Activated naive CD4-positive, alpha-beta T cell treated with anti-CD3 and anti-CD28 coated beads, Interleukin-2, amount 10 ng/mL, durations not matched to agents 7 days and 5 days (primary cell): Measurements from ENCODE around the gene IQCH.

Source experiments
- CTCF ChIA-PET: fragments of 350-600 bp; sonication (Branson Sonifier 250); formaldehyde crosslinking; loops from one replicate; lab custom pipeline; 2021; ENCODE audit warnings: antibody characterized with exemption; lab: Charles Lee
- DNase-seq: peaks from one replicate; pipeline ENCODE4 v3.0.0-alpha.2; 2020
- H3K27ac Mint-ChIP-seq: one replicate; pipeline ENCODE4 v1.8.0; 2021; ENCODE audit warnings: mild to moderate bottlenecking, moderate library complexity, mixed read lengths
- H3K27me3 Mint-ChIP-seq: one replicate; pipeline ENCODE4 v1.8.0; 2021; ENCODE audit warnings: mild to moderate bottlenecking, mixed read lengths
- H3K36me3 Mint-ChIP-seq: one replicate; pipeline ENCODE4 v1.8.0; 2021; ENCODE audit warnings: mixed read lengths
- H3K4me1 Mint-ChIP-seq: one replicate; pipeline ENCODE4 v1.8.0; 2021; ENCODE audit warnings: mixed read lengths
- H3K4me3 Mint-ChIP-seq: one replicate; pipeline ENCODE4 v1.8.0; 2021; ENCODE audit warnings: mild to moderate bottlenecking, moderate library complexity, mixed read lengths
- H3K9me3 Mint-ChIP-seq: one replicate; pipeline ENCODE4 v1.8.0; 2021; ENCODE audit warnings: mixed read lengths

Gene IQCH

DNA sequence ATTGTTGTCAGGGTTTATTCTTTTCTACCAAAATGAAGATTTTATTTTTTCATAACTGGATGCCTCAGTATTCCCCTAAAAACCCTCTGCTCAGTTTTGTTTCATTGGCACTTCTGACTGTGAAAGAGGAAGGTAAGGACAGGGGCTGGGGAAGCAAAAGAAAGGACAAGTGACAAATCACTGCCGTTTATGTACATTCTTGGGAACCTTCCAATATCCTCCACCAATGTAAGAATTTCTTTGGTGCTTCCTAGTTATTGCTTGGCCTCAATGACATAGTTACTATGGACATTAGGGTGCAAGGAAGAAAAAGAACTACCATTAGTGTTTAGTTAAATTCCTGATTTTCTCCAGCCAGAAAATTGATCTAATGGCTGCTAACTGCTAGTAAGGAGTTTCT lies 135.4 kb downstream of the IQCH start:
- Mint-ChIP-seq H3K4me1 (no peaks in the 10 kb centered on the region), H3K9me3 (no peaks in the 10 kb centered on the region), H3K36me3 (no peaks in the 10 kb centered on the region), H3K27ac (no peak overlapping the region), H3K27me3 (peaks cover 12% of the 10 kb centered on the region), H3K4me3 (no peak overlapping the region)
- CTCF ChIA-PET, result no interaction called here
- DNase-seq, result no peak

DNA sequence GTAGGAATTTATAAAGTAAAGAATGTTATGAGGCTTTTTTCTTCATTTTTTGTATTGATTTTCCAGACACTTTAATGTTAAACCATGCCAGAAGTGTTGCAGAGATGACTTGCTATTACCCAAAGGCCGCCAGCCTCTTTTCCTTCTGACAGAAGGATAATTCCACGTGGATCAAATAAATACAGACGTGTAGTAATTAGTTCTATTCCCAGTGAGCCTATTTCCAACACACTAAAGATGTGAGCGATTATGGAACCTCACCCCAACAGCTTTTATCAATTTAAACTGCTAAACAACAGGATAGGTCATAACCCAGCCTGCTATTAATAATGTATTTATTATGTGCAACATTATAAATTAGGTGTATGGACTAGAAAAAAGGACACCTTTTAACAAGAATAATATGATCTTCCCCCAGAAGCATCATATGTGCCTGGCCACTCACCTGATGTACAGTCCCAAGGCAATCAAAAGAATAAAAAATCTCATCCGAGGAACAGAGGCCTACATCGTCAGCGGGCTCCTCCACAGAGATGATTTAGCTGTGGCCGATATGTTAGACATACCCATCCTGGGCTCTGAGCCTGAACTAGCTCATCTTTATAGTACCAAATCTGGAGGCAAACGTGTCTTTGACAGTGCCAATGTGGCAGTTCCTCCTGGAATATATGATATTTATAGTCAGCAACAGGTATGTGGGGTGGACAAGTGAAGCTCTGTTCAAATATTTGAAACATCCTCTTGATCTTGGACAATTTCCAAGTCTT lies 140.5 kb downstream of the IQCH start:
- H3K4me3 Mint-ChIP-seq, result no peak overlapping the region
- no peaks in the 10 kb centered on the region for H3K36me3 Mint-ChIP-seq
- peaks cover 23% of the 10 kb centered on the region for H3K27me3 Mint-ChIP-seq
- CTCF ChIA-PET, result no interaction called here
- DNase-seq, result no peak
- H3K27ac Mint-ChIP-seq, result no peak overlapping the region
- no peaks in the 10 kb centered on the region for H3K9me3 Mint-ChIP-seq
- no peaks in the 10 kb centered on the region for H3K4me1 Mint-ChIP-seq

DNA sequence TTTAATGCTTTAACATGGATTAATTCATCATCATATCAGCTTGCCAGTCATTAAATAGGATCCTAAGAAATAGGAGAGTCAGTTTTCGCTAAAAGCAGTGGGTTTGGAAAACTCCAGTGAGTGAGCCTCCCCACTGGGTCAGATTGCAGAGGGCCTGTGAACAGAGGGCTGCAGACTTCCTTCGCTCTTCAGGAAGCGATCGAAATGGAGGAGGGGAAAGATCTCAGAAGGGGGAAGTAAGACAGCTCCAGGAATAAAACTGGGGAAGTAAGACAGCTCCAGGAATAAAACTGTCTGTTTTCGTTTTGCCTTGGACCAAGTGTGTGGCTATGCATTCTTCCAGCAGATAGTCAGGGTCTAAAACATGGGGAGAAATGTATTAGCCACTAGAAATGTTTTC lies 141.5 kb downstream of the IQCH start:
- H3K27ac Mint-ChIP-seq, result no peak overlapping the region
- no peak overlapping the region for H3K4me3 Mint-ChIP-seq
- CTCF ChIA-PET, result interaction anchor here (1.0 kb wide), 1 partner anchor 14 kb away, joined by 3 read pairs; no protein-coding TSS in a partner anchor

DNA sequence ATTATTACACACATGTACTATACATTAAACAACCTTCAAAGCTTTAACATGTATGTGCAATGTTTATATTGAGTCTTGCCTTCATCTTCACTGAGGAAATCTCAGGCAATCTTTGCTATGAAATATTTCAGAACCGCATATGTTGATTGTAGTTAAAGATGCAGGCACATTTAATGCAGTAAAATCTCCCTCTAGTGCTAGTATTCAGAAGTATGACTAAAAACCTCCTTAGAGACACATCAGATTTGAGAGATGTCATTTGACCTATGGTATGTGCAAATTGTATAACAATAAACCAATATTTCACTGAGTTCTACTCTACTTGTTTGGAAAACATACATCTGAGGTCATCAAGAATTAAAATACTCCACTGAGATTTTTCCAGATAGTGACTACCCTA lies 142.6 kb downstream of the IQCH start:
- no peak for DNase-seq
- H3K27ac Mint-ChIP-seq, result no peak overlapping the region
- H3K9me3 Mint-ChIP-seq, result no peaks in the 10 kb centered on the region
- CTCF ChIA-PET, result interaction anchor here (1.0 kb wide), 1 partner anchor 13 kb away, joined by 3 read pairs; no protein-coding TSS in a partner anchor
- no peaks in the 10 kb centered on the region for H3K36me3 Mint-ChIP-seq
- no peak overlapping the region for H3K4me3 Mint-ChIP-seq
- no peaks in the 10 kb centered on the region for H3K4me1 Mint-ChIP-seq
- H3K27me3 Mint-ChIP-seq, result peaks cover 18% of the 10 kb centered on the region

More for the DNA sequence above, 141.5 kb downstream of the IQCH start:
- no peak for DNase-seq
- H3K4me1 Mint-ChIP-seq, result no peaks in the 10 kb centered on the region
- peaks cover 20% of the 10 kb centered on the region for H3K27me3 Mint-ChIP-seq
- H3K9me3 Mint-ChIP-seq, result no peaks in the 10 kb centered on the region
- no peaks in the 10 kb centered on the region for H3K36me3 Mint-ChIP-seq

DNA sequence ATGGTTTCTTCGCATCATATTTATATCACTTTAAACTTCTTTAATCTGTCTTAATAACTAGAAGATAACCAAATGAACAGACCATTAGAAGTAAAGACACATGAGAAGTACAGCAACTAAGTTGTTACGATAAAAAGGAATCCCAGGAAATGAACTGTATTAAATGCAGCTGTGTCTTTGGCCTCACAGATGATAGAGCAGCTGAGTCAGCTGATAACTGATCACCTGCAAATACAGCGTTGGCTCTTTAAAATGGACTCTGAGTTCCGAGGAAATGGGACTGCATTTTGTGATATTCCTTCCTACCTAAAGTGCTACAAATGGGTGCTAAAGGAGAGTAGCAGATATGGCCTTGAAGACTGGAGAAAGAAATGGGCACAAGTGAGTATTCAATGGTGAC lies 145.3 kb downstream of the IQCH start:
- Mint-ChIP-seq H3K27ac (no peak overlapping the region), H3K4me1 (no peaks in the 10 kb centered on the region), H3K27me3 (peaks cover 12% of the 10 kb centered on the region), H3K4me3 (no peak overlapping the region), H3K9me3 (no peaks in the 10 kb centered on the region), H3K36me3 (no peaks in the 10 kb centered on the region)
- no peak for DNase-seq
- CTCF ChIA-PET, result no interaction called here

DNA sequence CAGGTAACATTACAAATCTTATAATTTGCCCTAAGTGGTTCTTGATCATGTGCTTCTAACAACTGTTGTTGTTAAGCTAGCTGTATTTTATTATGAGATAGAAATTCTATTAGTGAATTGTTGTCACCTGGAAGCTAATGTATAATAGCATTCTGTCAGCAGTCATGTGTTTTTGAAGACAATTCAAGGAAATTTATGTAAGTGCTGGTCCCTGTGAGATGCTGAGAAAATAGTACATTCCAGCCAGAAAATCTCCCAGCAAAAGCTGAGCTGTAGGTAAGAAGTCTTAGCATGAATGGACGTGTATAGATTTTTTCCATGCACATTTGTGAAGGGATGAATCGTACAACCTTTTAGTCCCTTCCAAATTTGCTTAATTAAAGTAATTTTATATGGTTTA lies 146.3 kb downstream of the IQCH start:
- Mint-ChIP-seq H3K4me3 (no peak overlapping the region), H3K4me1 (no peaks in the 10 kb centered on the region), H3K9me3 (no peaks in the 10 kb centered on the region), H3K27ac (no peak overlapping the region), H3K36me3 (no peaks in the 10 kb centered on the region), H3K27me3 (peaks cover 15% of the 10 kb centered on the region)
- CTCF ChIA-PET, result no interaction called here
- no peak for DNase-seq

DNA sequence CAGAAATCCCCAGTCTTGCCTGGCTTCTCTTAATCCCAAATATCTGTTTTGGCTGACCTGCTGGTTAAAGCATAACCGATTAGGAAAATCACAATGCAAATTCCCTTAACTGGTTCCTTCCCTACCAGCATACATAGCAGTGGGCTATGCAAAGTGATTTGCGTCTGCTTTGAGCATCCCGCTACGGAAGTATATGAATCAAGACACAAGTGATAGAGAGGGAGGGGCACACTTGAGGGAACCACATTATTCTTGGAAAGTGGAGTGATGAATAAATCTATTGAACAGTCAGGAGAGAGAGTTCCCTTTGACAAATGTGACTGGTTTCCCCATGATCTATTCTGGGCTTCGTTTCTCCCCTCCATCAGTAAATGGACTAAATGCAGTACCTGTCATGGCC lies 146.8 kb downstream of the IQCH start:
- Mint-ChIP-seq H3K4me3 (no peak overlapping the region), H3K27ac (no peak overlapping the region), H3K4me1 (no peaks in the 10 kb centered on the region), H3K27me3 (peaks cover 11% of the 10 kb centered on the region), H3K36me3 (no peaks in the 10 kb centered on the region), H3K9me3 (no peaks in the 10 kb centered on the region)
- CTCF ChIA-PET, result no interaction called here
- DNase-seq, result no peak

DNA sequence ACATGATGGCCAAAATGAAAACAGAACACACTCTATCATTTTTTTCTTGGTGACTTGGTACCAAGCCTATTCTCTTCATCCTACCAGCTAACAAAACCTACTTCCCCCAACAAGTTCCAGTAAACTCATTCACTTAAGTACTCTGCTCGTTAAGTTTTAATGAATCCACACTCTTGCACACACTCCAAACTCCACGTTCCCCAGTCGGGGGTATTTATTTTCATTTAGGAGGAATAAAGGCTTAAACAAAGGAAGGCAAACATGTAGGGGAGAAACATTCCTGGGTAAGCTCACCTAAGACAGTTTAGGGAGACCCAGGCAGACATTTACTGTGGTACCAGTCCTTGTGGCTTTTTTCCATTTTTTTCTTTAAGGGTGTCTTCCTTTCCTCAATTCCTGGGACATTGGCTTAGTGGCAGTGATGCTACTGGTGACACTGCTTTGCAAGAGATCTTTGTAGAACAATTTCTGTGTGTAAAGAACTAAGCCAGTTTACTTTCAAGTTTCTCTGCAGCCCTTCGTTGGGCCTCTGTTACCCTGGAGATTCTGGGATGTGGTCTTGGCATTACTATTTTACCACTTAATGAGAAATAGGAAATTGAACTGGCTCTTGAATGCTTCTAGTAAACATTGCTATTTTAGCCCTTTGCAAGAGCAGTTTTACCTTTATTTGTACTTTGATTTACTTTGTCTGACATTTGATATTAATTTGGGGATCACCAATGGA lies 149.0 kb downstream of the IQCH start:
- peaks cover 8% of the 10 kb centered on the region for H3K27me3 Mint-ChIP-seq
- no peaks in the 10 kb centered on the region for H3K36me3 Mint-ChIP-seq
- H3K4me3 Mint-ChIP-seq, result no peak overlapping the region
- CTCF ChIA-PET, result no interaction called here
- no peak for DNase-seq
- H3K27ac Mint-ChIP-seq, result no peak overlapping the region
- H3K9me3 Mint-ChIP-seq, result no peaks in the 10 kb centered on the region
- H3K4me1 Mint-ChIP-seq, result no peaks in the 10 kb centered on the region

DNA sequence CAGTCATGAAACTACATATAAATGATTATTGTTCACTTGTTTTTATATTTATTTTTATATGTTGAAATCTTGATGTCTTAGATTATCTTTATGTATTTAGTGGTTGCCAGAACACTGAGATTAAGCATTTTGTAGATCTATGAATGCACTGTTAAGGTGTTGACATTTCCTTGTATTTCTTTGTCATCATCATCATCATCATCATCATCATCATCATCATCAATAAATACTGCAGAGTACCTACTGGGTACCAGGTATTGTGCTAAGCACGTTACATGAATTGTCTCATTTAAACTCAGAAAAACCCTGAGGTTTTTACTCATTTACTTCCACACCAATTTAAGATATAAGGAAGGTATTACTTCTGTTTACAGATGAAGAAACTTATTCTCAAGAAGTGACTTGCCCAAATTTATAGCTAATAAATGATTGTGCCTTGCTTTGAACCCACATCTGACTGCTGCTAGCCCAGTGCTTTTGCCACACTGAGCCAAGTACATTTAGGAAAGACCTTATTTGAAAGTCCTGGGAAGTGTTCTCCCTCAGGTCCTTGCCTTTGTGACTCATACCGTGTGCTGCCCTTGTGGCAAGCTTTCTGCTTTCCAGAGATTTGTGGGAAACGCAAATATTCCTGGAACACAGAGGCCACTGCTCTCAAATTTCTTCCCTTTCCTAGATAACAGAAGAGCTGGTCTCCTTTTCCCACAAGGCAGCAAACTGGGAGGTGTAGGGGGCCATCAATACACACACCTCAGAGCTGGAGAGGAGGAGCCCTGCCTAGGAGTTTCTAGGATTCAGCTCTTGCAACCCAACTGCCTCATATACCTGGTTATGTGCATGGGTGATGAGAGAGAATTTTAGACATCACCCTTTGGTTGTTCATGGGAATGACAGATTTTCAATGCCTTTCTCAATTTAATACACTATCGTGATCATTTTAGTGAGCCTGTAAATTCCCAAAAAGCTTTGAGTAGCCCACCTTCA lies 150.9 kb downstream of the IQCH start:
- H3K27me3 Mint-ChIP-seq, result peaks cover 4% of the 10 kb centered on the region
- H3K27ac Mint-ChIP-seq, result no peak overlapping the region
- no peak for DNase-seq
- no peak overlapping the region for H3K4me3 Mint-ChIP-seq
- H3K9me3 Mint-ChIP-seq, result no peaks in the 10 kb centered on the region
- CTCF ChIA-PET, result no interaction called here
- peaks cover 2% of the 10 kb centered on the region for H3K4me1 Mint-ChIP-seq
- H3K36me3 Mint-ChIP-seq, result no peaks in the 10 kb centered on the region

DNA sequence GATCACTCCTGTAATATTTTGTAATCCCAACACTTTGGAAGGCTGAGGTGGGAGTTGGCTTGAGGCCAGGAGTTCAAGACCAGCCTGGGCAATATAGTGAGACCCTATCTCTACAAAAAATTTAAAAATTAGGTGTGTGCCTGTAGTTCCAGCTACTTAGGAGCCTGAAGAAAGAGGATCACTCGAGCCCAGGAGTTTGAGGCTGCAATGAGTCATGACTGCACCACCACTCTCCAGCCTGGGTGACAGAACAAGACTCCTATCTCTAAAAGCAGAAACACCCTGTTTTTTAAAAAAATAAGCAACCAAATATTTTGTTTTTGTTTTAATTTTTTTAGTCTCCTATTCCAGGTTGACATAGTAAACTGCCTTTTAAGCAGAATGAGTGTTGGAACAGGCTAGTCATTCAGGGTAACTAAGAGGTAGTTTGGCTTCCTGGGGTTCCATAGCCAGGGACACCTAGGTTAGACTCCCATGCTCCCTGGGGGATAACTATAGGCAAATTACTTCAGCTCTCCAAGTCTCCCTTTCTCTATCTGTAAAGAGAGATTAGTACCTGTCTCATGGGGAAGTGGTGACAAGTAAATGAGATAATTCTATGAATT lies 151.8 kb downstream of the IQCH start:
- Mint-ChIP-seq H3K4me3 (no peak overlapping the region), H3K36me3 (no peaks in the 10 kb centered on the region), H3K4me1 (peaks cover 2% of the 10 kb centered on the region), H3K9me3 (no peaks in the 10 kb centered on the region), H3K27me3 (peaks cover 4% of the 10 kb centered on the region), H3K27ac (no peak overlapping the region)
- CTCF ChIA-PET, result no interaction called here
- DNase-seq, result no peak

DNA sequence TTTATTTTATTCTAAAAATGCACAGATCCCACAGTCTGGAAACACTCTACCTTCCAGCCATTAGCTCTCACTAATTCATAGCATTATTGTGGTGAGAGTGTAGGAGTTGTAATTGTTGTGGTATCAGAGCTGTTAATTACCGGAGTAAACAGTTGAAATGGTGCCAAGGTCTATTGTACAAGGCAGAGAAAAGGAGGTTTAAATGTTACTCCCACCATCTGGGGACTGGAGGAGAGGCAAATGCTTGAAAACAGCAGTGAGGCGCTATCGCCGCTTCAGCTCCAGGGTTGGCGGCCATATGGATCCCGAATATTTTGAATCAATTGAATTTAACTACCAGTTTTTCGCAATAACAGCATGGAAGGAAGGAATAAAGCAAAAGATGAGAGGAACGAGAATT lies 153.2 kb downstream of the IQCH start:
- CTCF ChIA-PET, result interaction anchor here (0.8 kb wide), 1 partner anchor 13 kb away, joined by 3 read pairs; no protein-coding TSS in a partner anchor
- no peak overlapping the region for H3K4me3 Mint-ChIP-seq
- no peaks in the 10 kb centered on the region for H3K36me3 Mint-ChIP-seq
- peak overlapping the region; percentile 50 for H3K27ac Mint-ChIP-seq
- peaks cover 4% of the 10 kb centered on the region for H3K27me3 Mint-ChIP-seq
- no peak for DNase-seq
- H3K9me3 Mint-ChIP-seq, result no peaks in the 10 kb centered on the region
- peaks cover 2% of the 10 kb centered on the region for H3K4me1 Mint-ChIP-seq

DNA sequence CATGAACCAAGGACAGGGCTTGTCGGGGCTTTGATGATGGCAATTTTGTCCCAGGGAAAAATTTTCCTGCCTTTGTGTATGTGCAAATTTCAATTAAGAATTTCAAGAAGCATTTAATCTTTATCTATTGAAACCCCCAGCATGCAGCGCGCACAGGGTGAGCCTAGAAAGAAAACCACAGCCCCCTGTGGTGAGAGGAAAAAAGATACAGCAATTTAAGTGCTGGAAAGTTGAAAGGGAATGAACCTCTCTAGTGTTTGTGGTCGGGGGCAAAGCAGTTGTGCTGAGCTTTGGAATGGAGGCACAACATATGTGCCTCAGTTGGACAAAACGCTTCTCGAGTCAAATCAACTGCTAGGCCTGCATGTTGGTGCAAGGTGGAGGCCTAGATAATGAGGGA lies 154.6 kb downstream of the IQCH start:
- H3K27ac Mint-ChIP-seq, result no peak overlapping the region
- no peaks in the 10 kb centered on the region for H3K36me3 Mint-ChIP-seq
- peaks cover 4% of the 10 kb centered on the region for H3K27me3 Mint-ChIP-seq
- CTCF ChIA-PET, result no interaction called here
- no peak overlapping the region for H3K4me3 Mint-ChIP-seq
- no peaks in the 10 kb centered on the region for H3K9me3 Mint-ChIP-seq
- H3K4me1 Mint-ChIP-seq, result peaks cover 2% of the 10 kb centered on the region
- DNase-seq, result no peak

DNA sequence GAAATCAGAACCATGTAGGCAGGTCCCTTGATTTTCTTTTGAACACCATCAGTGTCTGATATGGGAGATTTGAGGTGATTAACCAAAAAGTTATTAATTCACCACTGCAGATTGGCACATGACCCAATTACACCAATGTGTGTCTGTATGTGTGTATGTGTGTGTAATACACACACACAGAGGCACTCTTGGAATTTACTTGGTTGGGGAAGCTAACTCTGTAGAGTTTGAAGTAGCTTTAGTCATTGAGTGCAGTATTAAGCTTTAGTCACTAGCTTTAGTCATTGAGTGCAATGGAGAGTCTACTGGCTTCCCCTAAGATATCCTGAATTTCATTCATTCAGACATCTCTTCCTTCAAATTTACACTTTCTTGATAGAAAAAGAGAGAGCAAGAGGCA lies 156.9 kb downstream of the IQCH start:
- Mint-ChIP-seq H3K4me3 (no peak overlapping the region), H3K27ac (no peak overlapping the region), H3K9me3 (no peaks in the 10 kb centered on the region), H3K27me3 (no peaks in the 10 kb centered on the region), H3K36me3 (no peaks in the 10 kb centered on the region), H3K4me1 (peaks cover 2% of the 10 kb centered on the region)
- CTCF ChIA-PET, result no interaction called here
- DNase-seq, result no peak
